ENCODE measurements around the gene SERAC1.

- TF ChIP-seq CTCF (IDR thresholded peaks at IDR 0.05) (no peak), EZH2 (IDR thresholded peaks at IDR 0.05; ENCODE audit: borderline replicate concordance, insufficient read depth, low read depth, low read length, poor library complexity, severe bottlenecking) (no peak)
Measured at GRCh38 chr6:158115508-158115907, 52.6 kb downstream of the SERAC1 start.

Data from B cell (primary cell).